Endometrium (tissue), 2 donors: Measurements from ENCODE around the gene SIRT1.
"Not testable (repeated sequence)": the region's sequence is repeated elsewhere in the genome, so short reads cannot be mapped to it uniquely, and the experiment has no call there.

ENCODE experiments used
- FAIRE-seq: peaks from 2 replicates; lab custom pipeline; 2012; peaks lifted over from hg19 to GRCh38; lab: Jason Lieb, UNC
- donor health status: control.
- donor health status: control.

SIRT1 gene

GRCh38 chr10:67884313-67884841 lies at the start of gene SIRT1:
Gene SIRT1 (plus strand): TSS chr10:67884656. CDS start chr10:67884722, 66 bp downstream.
- FAIRE-seq: no peak

GRCh38 chr10:67835541-67836394 lies 48.7 kb upstream of the SIRT1 start:
- peak; percentile 73 for FAIRE-seq

GRCh38 chr10:67836488-67836887 lies 48.0 kb upstream of the SIRT1 start:
- no peak for FAIRE-seq

GRCh38 chr10:67836972-67837371 lies 47.5 kb upstream of the SIRT1 start:
- FAIRE-seq: no peak

- no peak for FAIRE-seq
Observed at GRCh38 chr10:67837541-67838314, 46.7 kb upstream of the SIRT1 start, which contains the start of gene DNAJC12. Gene DNAJC12 (minus strand): TSS chr10:67838188. CDS start chr10:67838011, 177 bp downstream.

GRCh38 chr10:67839511-67839910 lies 44.9 kb upstream of the SIRT1 start:
- FAIRE-seq: not testable (repeated sequence)

GRCh38 chr10:67839951-67840350 lies 44.5 kb upstream of the SIRT1 start:
- no peak for FAIRE-seq

GRCh38 chr10:67841737-67842136 lies 42.7 kb upstream of the SIRT1 start:
- FAIRE-seq: no peak

- no peak for FAIRE-seq
Observed at GRCh38 chr10:67843284-67843683, 41.2 kb upstream of the SIRT1 start.

- FAIRE-seq: no peak
Observed at GRCh38 chr10:67849331-67850011, 35.0 kb upstream of the SIRT1 start.

- no peak for FAIRE-seq
Observed at GRCh38 chr10:67851186-67851585, 33.3 kb upstream of the SIRT1 start.

GRCh38 chr10:67852761-67853160 lies 31.7 kb upstream of the SIRT1 start:
- FAIRE-seq: no peak

GRCh38 chr10:67853512-67853911 lies 30.9 kb upstream of the SIRT1 start:
- FAIRE-seq: no peak

- FAIRE-seq: no peak
Observed at GRCh38 chr10:67858971-67859370, 25.5 kb upstream of the SIRT1 start.

GRCh38 chr10:67861750-67862432 lies 22.6 kb upstream of the SIRT1 start:
- no peak for FAIRE-seq

- no peak for FAIRE-seq
Observed at GRCh38 chr10:67863094-67863493, 21.4 kb upstream of the SIRT1 start.

- no peak for FAIRE-seq
Observed at GRCh38 chr10:67864607-67865371, 19.7 kb upstream of the SIRT1 start.

- FAIRE-seq: no peak
Observed at GRCh38 chr10:67868132-67868531, 16.3 kb upstream of the SIRT1 start.

- FAIRE-seq: no peak
Observed at GRCh38 chr10:67869996-67870395, 14.5 kb upstream of the SIRT1 start.

- no peak for FAIRE-seq
Observed at GRCh38 chr10:67875340-67876238, 8.9 kb upstream of the SIRT1 start.
